GM23338 (cell line): Measurements from ENCODE around the gene BAZ1B.

Source experiments
- CTCF ChIP-seq, 2 experiments: fragments of 200-600 bp in 1 of 2; sonication (generic) in 1 of 2; conservative IDR thresholded peaks; 2 replicates each; pipeline versions ENCODE4 v1.5.1 to v1.6.1; 2016 to 2017; ENCODE audit warnings: antibody characterized with exemption in 2 of 2, low read depth in 2 of 2, mild to moderate bottlenecking in 2 of 2, moderate library complexity in 1 of 2
- EZH2 ChIP-seq: fragments of 200-600 bp; sonication (generic); IDR thresholded peaks from one replicate; pipeline ENCODE4 v1.8.0; 2017; ENCODE audit warnings: antibody characterized with exemption, mild to moderate bottlenecking, low read depth; ENCODE audit not compliant: unreplicated experiment

- TF ChIP-seq CTCF (conservative IDR thresholded peaks at IDR 0.05; ENCODE audit: low read depth in 2 of 2): no peak
- no peak for TF ChIP-seq EZH2
Measured at GRCh38 chr7:73521636-73522104, 423 bp downstream of the BAZ1B start.
